HL-60/S4 (cell line): ENCODE data around the gene CENPC.
"Not testable (repeated sequence)": the region's sequence is repeated elsewhere in the genome, so short reads cannot be mapped to it uniquely, and the experiment has no call there.

ENCODE experiments used
- in situ Hi-C: fragments of 300-500 bp; cut with MboI; formaldehyde crosslinking; loops from 2 replicates; pipeline ENCODE4 v1.14.3; 2022; ENCODE audit warnings: low sequenced_read_pairs

Gene CENPC

DNA sequence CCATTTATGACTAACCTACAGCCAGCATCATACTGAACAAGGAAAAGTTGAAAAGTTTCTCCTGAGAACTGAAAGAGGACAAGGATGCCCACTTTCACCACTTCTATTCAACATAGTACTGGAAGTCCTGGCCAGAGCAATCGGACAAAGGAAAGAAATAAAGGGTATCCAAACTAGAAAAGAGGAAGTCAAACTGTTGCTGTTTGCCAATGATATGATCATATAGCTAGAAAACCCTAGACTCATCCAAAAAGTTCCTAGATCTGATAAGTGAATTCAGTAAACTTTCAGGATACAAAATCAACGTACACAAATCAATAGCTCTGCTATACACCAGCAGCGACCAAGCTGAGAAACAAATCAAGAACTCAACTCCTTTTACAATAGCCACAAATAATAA, 64.5 kb downstream of the CENPC start:
- in situ Hi-C loops: no loop called here

DNA sequence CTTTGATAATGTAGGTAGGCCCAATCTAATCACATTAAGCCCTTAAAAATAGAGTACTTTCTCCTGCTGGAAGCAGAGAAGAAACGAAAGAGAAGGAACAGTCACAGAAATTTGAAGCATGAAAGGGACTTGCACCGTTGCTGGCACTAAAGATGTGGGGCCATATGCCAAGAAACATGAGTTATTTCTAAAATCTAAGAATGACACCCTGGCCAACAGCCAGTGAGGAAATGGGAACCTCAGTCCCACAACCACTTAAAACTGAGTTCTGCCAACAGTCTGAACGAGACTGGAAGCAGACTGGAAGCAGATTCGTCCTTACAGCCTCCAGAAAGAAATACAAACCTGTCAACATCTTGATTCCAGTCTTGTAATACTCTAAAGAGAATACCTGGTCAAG, 70.1 kb downstream of the CENPC start:
- in situ Hi-C loops: no loop called here

DNA sequence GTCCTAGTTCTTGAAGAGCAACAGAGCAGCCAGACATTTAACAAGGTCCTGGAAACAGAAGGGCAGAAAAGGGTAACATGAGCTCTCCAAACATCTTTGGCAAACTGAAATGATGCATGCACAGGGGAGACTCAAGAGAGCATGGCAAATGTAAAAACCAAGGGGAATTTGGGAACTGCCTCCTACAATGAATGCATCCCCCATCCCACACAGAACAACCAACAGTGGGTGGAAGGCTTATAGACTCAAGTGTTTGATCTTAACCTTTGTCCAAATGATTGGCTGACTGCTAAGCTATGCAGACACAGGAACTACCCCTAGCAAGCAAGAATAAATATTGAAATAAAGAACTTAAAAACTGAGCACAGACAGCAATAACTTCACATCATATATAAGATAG, 74.4 kb downstream of the CENPC start:
- in situ Hi-C loops: no loop called here

DNA sequence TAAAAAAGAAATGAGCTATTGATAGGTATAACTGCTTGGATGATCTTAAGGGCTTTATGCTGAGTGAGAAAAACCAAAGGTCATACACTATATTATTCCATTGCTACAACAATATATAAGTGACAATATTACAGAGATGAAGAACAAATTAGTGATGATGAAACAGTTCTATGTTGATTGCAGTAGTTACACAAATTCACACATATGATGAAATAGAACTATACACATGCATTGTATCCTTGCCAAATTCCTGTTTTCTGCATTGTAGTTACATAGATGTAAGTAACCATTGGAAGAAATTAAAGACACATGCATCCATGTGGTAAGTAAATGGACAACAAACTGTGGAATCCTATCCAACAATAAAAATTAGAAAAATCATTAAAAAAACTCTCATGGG, 76.5 kb downstream of the CENPC start:
- in situ Hi-C loops: no loop called here

DNA sequence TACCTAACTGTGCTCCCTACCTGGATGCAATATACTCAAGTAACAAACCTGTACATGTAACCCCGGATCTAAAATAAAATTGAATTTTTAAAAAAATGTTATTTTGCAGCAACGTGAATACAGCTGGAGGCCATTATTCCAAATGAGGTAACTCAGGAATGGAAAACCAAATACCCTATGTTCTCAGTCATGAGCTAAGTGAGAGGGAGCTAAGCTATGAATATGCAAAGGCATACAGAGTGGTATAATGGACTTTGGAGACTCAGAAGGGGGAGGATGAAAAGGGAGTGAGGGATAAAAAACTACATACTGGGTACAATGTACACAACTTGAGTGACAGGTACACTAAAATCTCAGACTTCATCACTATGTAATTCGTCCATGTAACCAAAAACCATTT, 78.6 kb downstream of the CENPC start:
- in situ Hi-C loops: no loop called here

DNA sequence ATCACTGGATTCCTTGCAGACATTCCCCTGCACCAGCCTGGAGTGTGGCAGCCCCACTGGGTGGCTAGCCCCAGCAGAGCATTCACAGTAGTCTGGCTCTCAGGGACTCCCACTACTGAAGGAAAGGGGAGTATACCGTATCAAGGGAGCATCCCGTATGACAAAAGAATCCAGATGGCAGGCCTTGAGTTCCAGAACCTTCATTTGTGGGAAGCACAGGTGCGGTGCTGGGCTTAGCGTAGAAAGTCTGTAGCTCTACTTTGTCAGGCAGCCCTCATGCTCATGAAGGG, 79.6 kb downstream of the CENPC start:
- in situ Hi-C loops: no loop called here

DNA sequence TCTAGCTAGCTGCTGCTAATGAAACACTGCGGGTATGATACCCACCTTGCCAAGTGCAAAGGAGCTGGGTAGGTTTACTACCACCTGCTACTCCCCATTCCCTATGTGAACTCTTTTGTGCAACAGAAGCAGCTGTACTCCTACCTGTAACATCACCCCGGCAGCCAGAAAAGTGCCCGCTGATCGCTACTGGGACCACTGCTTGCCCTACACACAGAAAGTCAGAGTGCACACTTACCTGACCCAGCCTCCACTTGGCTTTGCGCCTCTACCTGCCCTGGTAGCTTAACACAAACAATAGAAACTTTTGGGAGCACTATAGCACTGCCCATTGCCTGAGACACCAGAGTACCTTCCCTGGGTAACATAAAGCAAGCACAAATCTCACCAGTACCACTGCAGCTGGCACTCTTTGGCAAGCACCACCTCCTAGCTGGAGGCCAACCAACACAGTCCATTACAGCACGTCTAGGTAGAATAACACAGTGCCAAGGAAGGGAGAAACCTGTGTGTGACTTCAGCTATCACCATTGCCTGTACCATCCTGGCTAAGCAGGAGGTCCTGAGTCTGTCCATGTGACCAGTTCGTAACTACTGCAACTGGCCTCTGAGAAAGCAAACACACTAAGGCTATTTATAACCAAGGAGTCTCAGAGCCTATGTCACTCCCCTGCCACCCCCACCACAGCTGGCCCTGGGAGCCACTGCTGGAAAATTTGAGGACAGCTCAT, 80.1 kb downstream of the CENPC start:
- in situ Hi-C loops: no loop called here

DNA sequence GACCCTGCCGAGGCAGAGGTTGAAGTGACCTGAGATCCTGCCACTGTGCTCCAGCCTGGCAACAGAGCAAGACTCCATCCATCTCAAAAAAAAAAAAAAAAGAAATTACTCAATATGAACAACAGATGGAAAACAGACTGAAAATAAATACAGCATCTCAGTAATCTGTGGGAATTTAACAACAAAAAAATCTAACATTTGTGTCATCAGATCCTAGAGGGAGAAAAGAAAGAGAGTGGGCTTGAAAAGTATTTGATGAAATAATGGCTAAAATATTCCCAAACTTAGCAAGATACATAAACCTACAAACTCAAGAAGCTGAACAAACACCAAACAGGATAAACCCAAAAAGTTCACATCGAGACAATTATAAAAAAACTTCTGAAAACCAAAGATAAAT, 84.7 kb downstream of the CENPC start:
- in situ Hi-C loops: no loop called here

DNA sequence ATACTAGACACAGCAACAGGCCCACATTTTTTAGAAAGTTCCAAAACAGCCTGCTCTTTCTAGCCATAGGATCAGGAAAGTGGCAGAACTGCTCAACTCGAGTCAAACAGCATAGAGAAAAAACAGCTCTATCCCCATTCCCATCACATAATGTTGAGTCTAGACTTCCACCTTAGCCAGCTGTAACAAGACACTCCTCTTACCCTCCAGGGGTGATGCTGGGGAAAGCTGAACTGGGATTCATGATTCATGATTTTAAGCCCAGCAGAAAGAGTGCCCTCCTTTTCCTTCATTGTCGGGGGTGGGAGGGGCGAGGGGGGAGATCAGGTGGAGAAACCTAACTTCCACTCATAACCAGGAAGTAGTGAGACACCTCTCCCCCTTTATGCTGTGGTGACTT, 86.1 kb downstream of the CENPC start:
- in situ Hi-C loops: no loop called here

DNA sequence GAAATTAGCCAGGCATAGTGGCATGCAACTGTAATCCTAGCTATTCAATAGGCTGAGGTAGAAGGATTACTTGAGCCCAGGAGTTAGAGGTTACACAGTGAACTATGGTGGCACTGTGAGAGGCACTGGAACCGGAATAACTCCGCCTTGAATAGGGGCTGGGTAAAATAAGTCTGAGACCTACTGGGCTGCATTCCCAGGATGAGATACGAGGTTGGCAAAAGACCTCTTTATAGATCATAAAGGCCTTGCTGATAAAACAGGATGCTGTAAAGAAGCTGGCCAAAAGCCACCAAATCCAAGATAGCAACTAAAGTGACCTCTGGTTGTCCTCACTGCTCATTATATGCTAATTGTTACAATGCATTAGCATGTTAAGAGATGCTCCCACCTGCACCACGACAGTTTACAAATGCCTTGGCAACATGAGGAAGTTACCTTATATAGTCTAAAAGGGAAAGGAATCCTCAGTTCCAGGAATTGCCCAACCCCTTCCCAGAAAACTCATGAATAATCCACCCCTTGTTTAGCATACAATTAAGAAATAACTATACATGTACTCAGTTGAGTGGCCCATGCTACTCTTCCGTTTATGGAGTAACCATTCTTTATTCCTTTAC, 88.6 kb downstream of the CENPC start:
- in situ Hi-C loops: no loop called here

DNA sequence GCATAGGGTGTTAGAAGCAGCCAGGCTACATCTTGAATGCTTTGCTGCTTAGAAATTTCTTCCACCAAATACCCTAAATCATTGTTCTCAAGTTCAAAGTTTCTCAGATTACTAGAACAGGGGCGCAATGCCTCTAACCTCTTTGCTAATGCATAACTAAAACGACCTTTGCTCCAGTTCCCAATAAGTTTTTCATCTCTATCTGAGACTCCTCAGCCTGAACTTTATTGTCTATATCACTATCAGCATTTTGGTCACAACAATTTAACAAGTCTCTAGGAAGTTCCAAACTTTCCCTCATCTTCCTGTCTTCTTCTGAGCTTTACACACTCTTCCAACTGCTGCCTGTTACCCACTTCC, 92.5 kb downstream of the CENPC start:
- in situ Hi-C loops: not testable (repeated sequence)

DNA sequence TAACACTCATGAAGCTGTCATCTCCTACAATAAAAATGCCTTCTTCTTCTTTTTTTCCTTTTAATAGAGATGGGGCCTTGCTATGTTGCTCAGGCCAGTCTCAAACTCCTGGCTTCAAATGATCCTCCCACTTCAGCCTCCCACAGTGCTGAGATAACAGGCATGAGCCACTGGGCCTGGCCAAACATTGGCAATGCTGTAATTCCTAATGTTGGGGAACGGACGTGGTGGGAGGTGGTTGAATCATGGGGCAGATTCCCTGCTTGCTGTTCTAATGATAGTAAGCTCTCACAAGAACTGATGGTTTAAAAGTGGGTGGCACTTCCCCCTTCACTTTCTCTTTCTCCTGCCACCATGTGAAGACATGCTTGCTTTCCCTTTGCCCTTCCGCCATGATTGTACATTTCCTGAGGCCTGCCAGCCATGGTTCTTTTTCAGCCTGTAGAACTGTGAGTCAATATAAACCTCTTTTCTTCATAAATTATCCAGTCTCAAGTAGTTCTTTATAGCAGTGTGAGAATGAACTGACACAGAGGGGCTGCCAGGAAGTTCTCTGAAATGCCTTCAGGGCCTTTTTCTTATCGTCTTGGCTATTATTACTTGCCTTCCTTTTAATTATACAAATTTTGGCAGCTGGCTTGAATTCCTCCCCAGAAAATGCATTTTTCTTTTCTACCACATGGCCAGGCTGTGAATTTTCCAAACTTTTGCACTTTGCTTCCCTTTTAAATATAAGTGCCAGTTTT, 93.0 kb downstream of the CENPC start:
- in situ Hi-C loops: no loop called here

DNA sequence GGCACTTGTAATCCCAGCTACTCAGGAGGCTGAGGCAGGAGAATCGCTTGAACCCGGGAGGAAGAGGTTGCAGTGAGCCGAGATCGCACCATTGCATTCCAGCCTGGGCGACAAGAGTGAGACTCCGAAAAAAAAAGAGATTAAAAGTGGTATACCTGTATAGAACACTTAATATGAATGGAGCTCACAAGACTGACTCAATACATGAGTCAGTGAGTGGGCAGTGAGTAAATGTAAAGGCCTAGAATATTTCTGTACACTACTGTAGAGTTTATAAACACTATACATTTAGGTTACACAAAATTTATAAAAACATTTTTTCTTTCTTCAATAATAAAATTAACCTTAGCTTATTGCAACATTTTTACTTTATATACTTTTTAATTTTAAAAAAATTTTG, 93.8 kb downstream of the CENPC start:
- in situ Hi-C loops: no loop called here

DNA sequence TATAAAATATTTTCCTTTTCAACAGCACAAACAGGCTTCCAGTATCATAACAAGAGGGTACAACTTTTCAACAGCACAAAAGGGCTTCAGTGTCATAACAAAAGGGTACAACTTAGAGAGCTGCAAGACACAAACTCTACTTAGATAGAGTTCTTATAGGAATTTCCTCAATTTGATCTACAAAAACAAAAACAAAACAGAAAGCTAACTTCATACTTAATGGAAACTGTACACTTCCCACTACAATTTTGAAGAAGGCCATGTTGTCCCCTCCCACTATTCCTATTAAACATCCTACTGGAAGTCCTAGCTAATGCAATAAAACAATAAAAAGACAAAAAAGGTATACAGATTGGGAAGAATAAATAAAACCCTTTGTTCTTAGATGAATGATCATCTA, 96.7 kb downstream of the CENPC start:
- in situ Hi-C loops: no loop called here

DNA sequence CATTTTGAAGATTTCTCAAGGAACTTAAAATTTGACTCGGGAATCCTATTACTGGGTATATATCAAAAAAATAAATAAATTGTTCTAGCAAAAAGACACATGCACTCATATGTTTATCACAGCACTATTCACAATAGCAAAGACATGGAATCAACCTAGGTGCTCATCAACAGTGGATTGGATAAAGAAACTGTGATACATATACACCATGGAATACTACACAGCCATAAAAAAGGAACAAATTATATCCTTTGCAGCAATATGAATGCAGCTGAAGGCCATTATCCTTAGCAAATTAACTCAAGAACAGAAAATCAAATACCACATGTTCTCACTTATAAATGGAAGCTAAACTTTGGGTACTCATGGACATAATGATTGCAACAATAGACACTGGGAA, 97.4 kb downstream of the CENPC start:
- in situ Hi-C loops: no loop called here

DNA sequence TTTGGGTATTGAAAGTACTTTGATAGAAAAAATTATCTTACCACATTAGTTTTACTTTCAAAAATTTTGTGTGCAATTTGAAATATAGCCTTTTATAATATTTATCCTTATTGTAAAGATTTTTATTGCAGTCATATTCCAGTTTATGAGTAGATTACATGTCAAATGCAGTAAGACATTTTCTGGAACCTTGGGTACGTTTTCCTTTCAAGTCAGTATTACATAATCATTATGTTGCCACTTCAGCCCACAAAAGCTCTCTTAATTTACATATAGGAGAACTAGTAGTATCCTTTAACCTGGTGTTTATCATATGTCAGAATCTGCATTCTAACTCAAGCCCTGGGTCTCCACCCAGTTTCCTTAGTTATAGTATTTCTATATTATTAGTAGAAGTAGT, 98.5 kb downstream of the CENPC start:
- in situ Hi-C loops: no loop called here

DNA sequence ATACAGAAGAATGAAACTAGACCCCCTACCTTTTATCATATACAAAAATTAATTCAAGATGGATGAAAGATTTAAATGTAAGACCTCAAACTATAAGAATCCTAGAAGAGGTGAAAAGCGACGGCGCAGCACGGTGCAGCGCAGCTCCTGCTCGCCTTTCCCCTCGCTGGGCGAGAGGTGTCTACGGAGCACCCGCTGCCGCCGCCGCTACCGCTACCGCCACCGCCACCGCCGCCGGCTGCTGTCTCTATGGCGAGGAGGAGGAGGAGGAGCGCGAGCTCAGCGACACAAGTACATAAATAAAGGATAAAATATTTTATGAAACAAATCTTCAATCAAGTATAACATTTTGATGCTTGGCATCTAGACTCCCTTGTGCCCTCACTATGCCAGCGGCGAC, 99.4 kb downstream of the CENPC start:
- in situ Hi-C loops: not testable (repeated sequence)

DNA sequence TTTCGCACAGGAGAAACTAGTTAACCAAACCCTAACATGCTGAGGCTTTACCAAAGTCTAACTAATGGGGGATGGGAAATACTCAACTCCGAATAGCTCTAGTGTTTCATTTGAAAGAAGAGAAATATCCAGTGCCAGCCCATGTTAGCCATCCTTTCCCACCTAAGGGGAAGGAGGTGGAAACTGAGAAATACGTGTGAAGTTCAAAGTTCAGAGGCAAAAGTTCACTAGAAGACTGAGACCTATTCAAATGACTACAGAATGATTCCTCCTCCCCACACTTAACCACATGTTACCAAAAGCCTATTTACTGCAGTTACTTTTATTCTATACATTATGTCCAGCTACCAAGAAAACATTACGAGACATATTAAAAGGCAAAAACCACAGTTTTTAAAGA, 106.3 kb downstream of the CENPC start:
- in situ Hi-C loops: no loop called here

DNA sequence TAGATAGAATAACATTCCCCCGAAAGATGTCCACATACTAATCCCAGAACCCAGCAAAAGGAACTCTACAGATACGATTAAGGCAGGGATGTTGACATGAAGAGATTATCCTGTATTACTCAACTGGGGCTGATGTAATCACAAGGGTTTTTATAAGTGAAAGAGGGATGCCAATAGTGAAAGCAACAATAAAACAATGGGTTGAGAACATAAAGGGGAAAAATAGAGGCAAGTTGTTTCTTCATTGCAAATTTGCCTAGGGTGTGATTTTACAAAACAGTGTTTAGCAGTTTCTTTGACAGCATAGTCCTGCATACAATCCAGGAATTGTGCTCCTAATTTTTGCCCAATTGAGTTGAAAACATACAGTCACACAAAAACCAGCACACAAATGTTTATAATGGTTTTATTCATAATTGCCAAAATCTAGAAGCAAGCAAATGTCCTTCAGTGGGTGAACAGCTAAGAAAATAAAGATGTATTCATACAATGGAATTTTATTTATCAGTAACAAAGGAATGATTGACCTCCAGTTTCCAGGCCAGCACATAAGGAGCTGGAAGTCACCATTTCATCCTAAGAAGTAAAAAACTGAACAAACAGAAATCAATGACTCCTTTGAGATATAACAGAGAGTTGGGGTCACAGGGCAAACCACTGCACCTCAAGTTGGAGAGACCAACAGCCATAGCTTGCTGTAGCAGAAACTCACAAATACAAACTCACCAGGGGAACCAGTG, 107.2 kb downstream of the CENPC start:
- in situ Hi-C loops: no loop called here

DNA sequence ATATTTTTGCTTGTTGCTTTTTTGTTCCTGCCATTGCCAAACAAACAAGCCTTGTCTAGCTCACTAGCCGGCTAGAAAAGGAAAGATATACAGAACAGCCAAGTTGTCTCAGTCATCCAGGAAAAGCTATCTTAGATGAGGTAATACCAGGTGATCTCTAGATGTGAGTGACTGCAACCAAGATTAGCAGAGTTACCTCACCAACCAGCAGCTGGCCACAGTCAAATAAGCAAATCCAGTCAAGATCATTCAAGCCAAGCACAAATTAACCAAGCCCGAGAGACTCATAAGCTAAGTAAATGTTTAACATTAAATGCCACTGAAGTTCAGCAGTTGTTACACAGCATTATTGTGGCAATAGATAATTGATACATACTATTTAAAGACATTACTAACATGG, 108.6 kb downstream of the CENPC start:
- in situ Hi-C loops: no loop called here

DNA sequence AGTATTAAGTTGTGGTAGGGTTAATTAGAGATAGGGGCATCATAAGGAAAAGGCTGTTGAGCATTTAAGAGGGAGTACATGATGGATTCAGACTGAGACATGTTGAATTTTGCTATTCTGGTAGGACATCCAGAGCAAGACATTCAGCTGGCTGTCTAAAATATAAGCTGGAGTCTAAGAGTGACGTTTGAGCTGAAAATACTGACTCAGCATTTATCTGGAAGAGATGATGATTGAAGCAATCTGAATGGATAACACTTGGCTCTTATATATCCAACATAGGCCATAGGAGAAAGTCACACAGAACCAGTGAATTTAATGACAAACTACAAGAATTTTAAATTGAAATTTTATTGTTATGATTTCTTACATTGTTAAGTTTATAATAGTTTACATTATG, 114.3 kb downstream of the CENPC start:
- in situ Hi-C loops: no loop called here

DNA sequence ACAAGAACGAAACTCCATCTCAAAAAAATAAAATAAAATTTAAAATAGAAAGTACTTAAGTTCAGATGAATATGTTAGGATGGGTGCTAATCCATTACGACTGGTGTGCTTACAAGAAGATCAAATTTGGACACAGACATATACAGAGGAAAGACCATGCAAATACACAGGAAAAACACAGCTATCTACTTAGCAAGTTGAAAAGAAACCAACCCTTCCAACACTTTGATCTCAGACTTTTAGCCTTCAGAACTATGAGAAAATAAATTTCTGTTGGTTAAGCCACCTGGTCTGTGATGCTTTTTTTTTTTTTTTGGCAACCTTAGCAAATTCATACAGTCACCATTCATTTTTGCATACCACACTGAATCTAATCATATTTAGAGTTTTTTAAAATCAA, 116.5 kb downstream of the CENPC start:
- in situ Hi-C loops: no loop called here
